NB4 (cell line): Measurements from ENCODE around the gene RERE.

ENCODE experiments used
- MAX ChIP-seq: IDR thresholded peaks from 2 replicates; pipeline ENCODE4 v1.6.1; 2011; ENCODE audit warnings: low read depth, low read length
- POLR2A ChIP-seq: IDR thresholded peaks from 2 replicates; pipeline ENCODE4 v1.6.1; 2011; ENCODE audit warnings: mild to moderate bottlenecking; ENCODE audit not compliant: insufficient read length; ENCODE audit errors: extremely low read depth
- TF ChIP-seq, protein P1 (sequence below): IDR thresholded peaks from one replicate; pipeline ENCODE4 v1.5.1; 2012; ENCODE audit warnings: low read depth, low read length

GRCh38 chr1:8603220-8603616, 214.2 kb downstream of the RERE start:
- TF ChIP-seq, protein P1, sequence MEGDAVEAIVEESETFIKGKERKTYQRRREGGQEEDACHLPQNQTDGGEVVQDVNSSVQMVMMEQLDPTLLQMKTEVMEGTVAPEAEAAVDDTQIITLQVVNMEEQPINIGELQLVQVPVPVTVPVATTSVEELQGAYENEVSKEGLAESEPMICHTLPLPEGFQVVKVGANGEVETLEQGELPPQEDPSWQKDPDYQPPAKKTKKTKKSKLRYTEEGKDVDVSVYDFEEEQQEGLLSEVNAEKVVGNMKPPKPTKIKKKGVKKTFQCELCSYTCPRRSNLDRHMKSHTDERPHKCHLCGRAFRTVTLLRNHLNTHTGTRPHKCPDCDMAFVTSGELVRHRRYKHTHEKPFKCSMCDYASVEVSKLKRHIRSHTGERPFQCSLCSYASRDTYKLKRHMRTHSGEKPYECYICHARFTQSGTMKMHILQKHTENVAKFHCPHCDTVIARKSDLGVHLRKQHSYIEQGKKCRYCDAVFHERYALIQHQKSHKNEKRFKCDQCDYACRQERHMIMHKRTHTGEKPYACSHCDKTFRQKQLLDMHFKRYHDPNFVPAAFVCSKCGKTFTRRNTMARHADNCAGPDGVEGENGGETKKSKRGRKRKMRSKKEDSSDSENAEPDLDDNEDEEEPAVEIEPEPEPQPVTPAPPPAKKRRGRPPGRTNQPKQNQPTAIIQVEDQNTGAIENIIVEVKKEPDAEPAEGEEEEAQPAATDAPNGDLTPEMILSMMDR = no peak
- TF ChIP-seq MAX (no peak), POLR2A (no peak)
